ENCODE data around the gene AP1S2.
"Not testable (repeated sequence)": the region's sequence is repeated elsewhere in the genome, so short reads cannot be mapped to it uniquely, and the experiment has no call there.

Gene AP1S2

GRCh38 chrX:15834053-15834452 is 20.6 kb downstream of the AP1S2 start:
- Histone ChIP-seq H3K4me2 (ENCODE audit: low read length) (no peak overlapping the region), H3K27ac (ENCODE audit: low read depth, low read length, poor library complexity, severe bottlenecking) (no peak overlapping the region), H2AFZ (ENCODE audit: low read length) (no peak overlapping the region), H3K36me3 (ENCODE audit: insufficient read depth, low read length) (peaks cover 5% of the 10 kb centered on the region; the same call in 1 of the 2 replicates), H3K4me1 (ENCODE audit: insufficient read depth, low read length, severe bottlenecking) (no peaks in the 10 kb centered on the region), H3K4me3 (ENCODE audit: low read depth, low read length, poor library complexity, severe bottlenecking) (no peak overlapping the region), H3K27me3 (ENCODE audit: insufficient read depth, low read length) (no peaks in the 10 kb centered on the region), H3K9me3 (ENCODE audit: low read length) (no peaks in the 10 kb centered on the region), H4K20me1 (ENCODE audit: insufficient read depth, low read length) (no peaks in the 10 kb centered on the region), H3K9me2 (ENCODE audit: low read depth, low read length) (no peaks in the 10 kb centered on the region), H3K79me2 (ENCODE audit: insufficient read depth, low read length) (no peaks in the 10 kb centered on the region), H3F3A (ENCODE audit: insufficient read depth, low read length) (no peaks in the 10 kb centered on the region), H3K9ac (ENCODE audit: low read length) (no peak overlapping the region)
- TF ChIP-seq CTCF (IDR thresholded peaks at IDR 0.05; ENCODE audit: low read length) (no peak), EZH2 (IDR thresholded peaks at IDR 0.05; ENCODE audit: borderline replicate concordance, low read length) (no peak)

GRCh38 chrX:15831347-15831746 is 23.3 kb downstream of the AP1S2 start:
- H3K4me1 ChIP-seq (ENCODE audit: insufficient read depth, low read length, severe bottlenecking); H3K9me3 ChIP-seq (ENCODE audit: low read length); H3K9ac ChIP-seq (ENCODE audit: low read length); H3F3A ChIP-seq (ENCODE audit: insufficient read depth, low read length); H3K27ac ChIP-seq (ENCODE audit: low read depth, low read length, poor library complexity, severe bottlenecking); H4K20me1 ChIP-seq (ENCODE audit: insufficient read depth, low read length); H2AFZ ChIP-seq (ENCODE audit: low read length); H3K27me3 ChIP-seq (ENCODE audit: insufficient read depth, low read length); H3K79me2 ChIP-seq (ENCODE audit: insufficient read depth, low read length); H3K9me2 ChIP-seq (ENCODE audit: low read depth, low read length); H3K4me3 ChIP-seq (ENCODE audit: low read depth, low read length, poor library complexity, severe bottlenecking); H3K4me2 ChIP-seq (ENCODE audit: low read length): not testable (repeated sequence)
- peaks cover 15% of the 10 kb centered on the region for H3K36me3 ChIP-seq (ENCODE audit: insufficient read depth, low read length)

GRCh38 chrX:15829217-15829616 is 25.4 kb downstream of the AP1S2 start:
- Histone ChIP-seq H3K4me1 (ENCODE audit: insufficient read depth, low read length, severe bottlenecking) (no peaks in the 10 kb centered on the region), H3K27ac (ENCODE audit: low read depth, low read length, poor library complexity, severe bottlenecking) (no peak overlapping the region)

More at GRCh38 chrX:15829217-15829616, 25.4 kb downstream of the AP1S2 start:
- peaks cover 22% of the 10 kb centered on the region for H3K36me3 ChIP-seq (ENCODE audit: insufficient read depth, low read length)
- no peak overlapping the region for H2AFZ ChIP-seq (ENCODE audit: low read length)
- no peaks in the 10 kb centered on the region for H3K79me2 ChIP-seq (ENCODE audit: insufficient read depth, low read length)
- no peaks in the 10 kb centered on the region for H4K20me1 ChIP-seq (ENCODE audit: insufficient read depth, low read length)
- no peak overlapping the region for H3K9ac ChIP-seq (ENCODE audit: low read length)
- TF ChIP-seq EZH2 (IDR thresholded peaks at IDR 0.05; ENCODE audit: borderline replicate concordance, low read length) (no peak), CTCF (IDR thresholded peaks at IDR 0.05; ENCODE audit: low read length) (no peak)
- no peak overlapping the region for H3K4me3 ChIP-seq (ENCODE audit: low read depth, low read length, poor library complexity, severe bottlenecking)
- no peak overlapping the region for H3K4me2 ChIP-seq (ENCODE audit: low read length)
- no peaks in the 10 kb centered on the region for H3K9me3 ChIP-seq (ENCODE audit: low read length)
- H3K27me3 ChIP-seq (ENCODE audit: insufficient read depth, low read length): no peaks in the 10 kb centered on the region
- no peaks in the 10 kb centered on the region for H3K9me2 ChIP-seq (ENCODE audit: low read depth, low read length)
- no peaks in the 10 kb centered on the region for H3F3A ChIP-seq (ENCODE audit: insufficient read depth, low read length)
